CD14-positive monocyte (primary cell): ENCODE data around the gene RNF180. TPM values are rescaled to one million over a fixed set of nuclear protein-coding genes. Genes with fewer than 3 reads are reported as not detected.

ENCODE experiments used
- DNase-seq, 3 donors: peaks; one replicate each; pipeline ENCODE4 v3.0.0-alpha.2; 2011 to 2022
- H2AFZ ChIP-seq: 2 replicates; pipeline ENCODE4 v1.6.0; 2012; ENCODE audit warnings: mild to moderate bottlenecking, low read depth, low read length, inconsistent platforms; ENCODE audit not compliant: insufficient read depth, poor library complexity, severe bottlenecking
- H3K27ac ChIP-seq, 2 donors: 1 replicate in 1 of 2; 2 replicates in 1 of 2; pipeline ENCODE4 v1.5.1; 2012 to 2013; ENCODE audit warnings: low read length in 2 of 2, control low read depth in 1 of 2, inconsistent platforms in 1 of 2, low read depth in 1 of 2, mild to moderate bottlenecking in 1 of 2
- H3K27me3 ChIP-seq, 2 donors: one replicate each; pipeline versions ENCODE4 v1.6.0 to v1.6.1; 2011 to 2013; ENCODE audit warnings: low read length in 2 of 2; ENCODE audit not compliant: control insufficient read depth in 2 of 2, insufficient read depth in 2 of 2
- H3K36me3 ChIP-seq, 2 donors: replicated peaks in 1 of 2; 1 replicate in 1 of 2; 2 replicates in 1 of 2; pipeline versions ENCODE4 v1.5.1 to v1.6.1; 2012 to 2013; ENCODE audit warnings: low read length in 2 of 2, control low read depth in 1 of 2, inconsistent platforms in 1 of 2, mild to moderate bottlenecking in 1 of 2; ENCODE audit not compliant: insufficient read depth in 2 of 2, control insufficient read depth in 1 of 2
- H3K4me1 ChIP-seq, 2 donors: 1 replicate in 1 of 2; 2 replicates in 1 of 2; pipeline versions ENCODE4 v1.5.1 to v1.6.1; 2012 to 2013; ENCODE audit warnings: low read length in 2 of 2, control low read depth in 1 of 2, inconsistent platforms in 1 of 2, mild to moderate bottlenecking in 1 of 2, moderate library complexity in 1 of 2; ENCODE audit not compliant: insufficient read depth in 2 of 2, control insufficient read depth in 1 of 2
- H3K4me2 ChIP-seq: replicated peaks from 2 replicates; pipeline ENCODE3; 2012; ENCODE audit warnings: low read length, moderate library complexity, mild to moderate bottlenecking; ENCODE audit not compliant: poor library complexity, severe bottlenecking; ENCODE audit errors: extremely low read depth
- H3K4me3 ChIP-seq, 3 experiments: fragments of 200-600 bp in 1 of 3; sonication (generic) in 1 of 3; replicated peaks in 1 of 3; 1 replicate in 2 of 3; 2 replicates in 1 of 3; pipeline ENCODE4 v1.5.1; 2011 to 2013; ENCODE audit warnings: low read length in 3 of 3, mild to moderate bottlenecking in 3 of 3, control low read depth in 2 of 3, low read depth in 2 of 3, inconsistent platforms in 1 of 3, moderate library complexity in 1 of 3
- H3K79me2 ChIP-seq: 2 replicates; pipeline ENCODE4 v1.6.0; 2012; ENCODE audit warnings: mild to moderate bottlenecking, control low read depth, inconsistent platforms, low read length, moderate library complexity; ENCODE audit not compliant: insufficient read depth
- H3K9ac ChIP-seq: 2 replicates; pipeline ENCODE4 v1.6.0; 2017; ENCODE audit warnings: low read length, mild to moderate bottlenecking; ENCODE audit not compliant: insufficient read depth, poor library complexity, severe bottlenecking
- H3K9me3 ChIP-seq, 2 donors: replicated peaks in 1 of 2; 1 replicate in 1 of 2; 2 replicates in 1 of 2; pipeline versions ENCODE4 v1.5.1 to v1.6.1; 2012 to 2013; ENCODE audit warnings: low read length in 2 of 2, control low read depth in 1 of 2; ENCODE audit not compliant: control insufficient read depth in 1 of 2, insufficient read depth in 1 of 2
- H4K20me1 ChIP-seq: 2 replicates; pipeline ENCODE4 v1.6.0; 2012; ENCODE audit warnings: mild to moderate bottlenecking, low read length, control low read depth, moderate library complexity; ENCODE audit not compliant: insufficient read depth
- H3K27ac Mint-ChIP-seq, 7 donors: one replicate each; pipeline ENCODE4 v1.8.0; 2020; ENCODE audit warnings: mild to moderate bottlenecking in 7 of 7, mixed read lengths in 7 of 7, moderate library complexity in 6 of 7, inconsistent platforms in 2 of 7
- H3K27me3 Mint-ChIP-seq, 3 donors: one replicate each; pipeline ENCODE4 v1.8.0; 2021 to 2022; ENCODE audit warnings: low read depth in 3 of 3, mild to moderate bottlenecking in 3 of 3, mixed read lengths in 3 of 3, moderate library complexity in 3 of 3, inconsistent platforms in 1 of 3
- H3K36me3 Mint-ChIP-seq, 2 donors: one replicate each; pipeline ENCODE4 v1.8.0; 2020; ENCODE audit warnings: mixed read lengths in 2 of 2, inconsistent platforms in 1 of 2, mild to moderate bottlenecking in 1 of 2
- H3K4me1 Mint-ChIP-seq: one replicate; pipeline ENCODE4 v1.8.0; 2020; ENCODE audit warnings: mild to moderate bottlenecking, mixed read lengths
- H3K4me3 Mint-ChIP-seq, 2 donors: one replicate each; pipeline ENCODE4 v1.8.0; 2020; ENCODE audit warnings: mild to moderate bottlenecking in 2 of 2, mixed read lengths in 2 of 2, moderate library complexity in 1 of 2
- H3K9me3 Mint-ChIP-seq, 7 donors: one replicate each; pipeline ENCODE4 v1.8.0; 2020 to 2022; ENCODE audit warnings: mixed read lengths in 7 of 7, mild to moderate bottlenecking in 6 of 7, moderate library complexity in 6 of 7, inconsistent platforms in 2 of 7
- WGBS: methylation state at CpG from one replicate; pipeline ENCODE4 v1.1.5; 2013; ENCODE audit warnings: missing lambda C conversion rate; ENCODE audit not compliant: insufficient coverage; 5-methylcytosine and 5-hydroxymethylcytosine counted together
- intact Hi-C, 2 donors: fragments of 100-400 bp; cut with micrococcal nuclease; formaldehyde crosslinking; loops; one replicate each; pipeline versions ENCODE4 v1.15.0 to v1.15.1; 2023
- polyA plus RNA-seq, 3 donors: library from polyadenylated mRNA; depleted of rRNA in 1 of 3; unstranded in 2 of 3; stranded (reverse) in 1 of 3; fragments of 300-500 nt in 2 of 3; fragments of >200 nt in 1 of 3; fragmentation: Illumina TruSeq in 2 of 3; gene quantifications; 1 replicate in 2 of 3; 2 replicates in 1 of 3; pipeline ENCODE4 v1.2.3, GENCODE V29; 2012 to 2021
- TF ChIP-seq, protein P1 (sequence below): fragments of 200-600 bp; IDR thresholded peaks from one replicate; pipeline ENCODE4 v1.8.0; 2022; ENCODE audit warnings: antibody characterized with exemption, mild to moderate bottlenecking

RNF180 gene
- polyA plus RNA-seq, 3 donors, result not detected

DNA sequence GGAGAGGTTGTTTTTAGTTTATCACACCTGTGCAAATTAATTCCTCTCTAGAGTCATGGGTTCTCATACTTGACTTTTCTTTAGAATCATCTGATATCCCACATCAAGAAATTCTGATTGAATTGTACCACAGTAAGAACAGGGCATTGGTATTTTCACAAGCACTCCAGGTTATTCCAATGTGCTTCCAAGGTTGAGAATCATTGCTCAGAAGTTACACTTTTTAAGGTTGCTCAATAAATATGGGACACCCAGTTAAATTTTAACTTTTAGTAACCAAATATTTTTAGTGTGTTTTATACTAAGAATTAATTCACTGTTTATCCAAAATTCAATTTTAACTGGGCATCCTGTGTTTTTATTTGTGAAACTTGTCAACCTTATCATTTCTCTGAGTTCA is 2.5 kb upstream of the RNF180 start:
- Mint-ChIP-seq H3K4me3 (no peak overlapping the region), H3K4me1 (peaks cover 12% of the 10 kb centered on the region), H3K9me3 (peaks cover 2 to 18% (median 7%) of the 10 kb centered on the region in 7 donors), H3K27ac (no peak overlapping the region), H3K27me3 (peaks cover 35 to 48% (median 48%) of the 10 kb centered on the region in 3 donors), H3K36me3 (no peaks in the 10 kb centered on the region)
- Histone ChIP-seq H3K9me3 (peaks cover 0 to 15% of the 10 kb centered on the region in 2 donors), H3K9ac (no peak overlapping the region), H3K4me3 (no peak overlapping the region), H3K27ac (no peak overlapping the region), H3K4me2 (no peak overlapping the region), H3K79me2 (no peaks in the 10 kb centered on the region), H3K36me3 (no peaks in the 10 kb centered on the region), H3K27me3 (peaks cover 45 to 50% of the 10 kb centered on the region in 2 donors), H2AFZ (no peak overlapping the region), H4K20me1 (no peaks in the 10 kb centered on the region), H3K4me1 (peaks cover 0 to 9% of the 10 kb centered on the region in 2 donors)
- TF ChIP-seq, protein P1, sequence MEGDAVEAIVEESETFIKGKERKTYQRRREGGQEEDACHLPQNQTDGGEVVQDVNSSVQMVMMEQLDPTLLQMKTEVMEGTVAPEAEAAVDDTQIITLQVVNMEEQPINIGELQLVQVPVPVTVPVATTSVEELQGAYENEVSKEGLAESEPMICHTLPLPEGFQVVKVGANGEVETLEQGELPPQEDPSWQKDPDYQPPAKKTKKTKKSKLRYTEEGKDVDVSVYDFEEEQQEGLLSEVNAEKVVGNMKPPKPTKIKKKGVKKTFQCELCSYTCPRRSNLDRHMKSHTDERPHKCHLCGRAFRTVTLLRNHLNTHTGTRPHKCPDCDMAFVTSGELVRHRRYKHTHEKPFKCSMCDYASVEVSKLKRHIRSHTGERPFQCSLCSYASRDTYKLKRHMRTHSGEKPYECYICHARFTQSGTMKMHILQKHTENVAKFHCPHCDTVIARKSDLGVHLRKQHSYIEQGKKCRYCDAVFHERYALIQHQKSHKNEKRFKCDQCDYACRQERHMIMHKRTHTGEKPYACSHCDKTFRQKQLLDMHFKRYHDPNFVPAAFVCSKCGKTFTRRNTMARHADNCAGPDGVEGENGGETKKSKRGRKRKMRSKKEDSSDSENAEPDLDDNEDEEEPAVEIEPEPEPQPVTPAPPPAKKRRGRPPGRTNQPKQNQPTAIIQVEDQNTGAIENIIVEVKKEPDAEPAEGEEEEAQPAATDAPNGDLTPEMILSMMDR, result no peak
- intact Hi-C loops, result no loop called here
- no peak for DNase-seq

DNA sequence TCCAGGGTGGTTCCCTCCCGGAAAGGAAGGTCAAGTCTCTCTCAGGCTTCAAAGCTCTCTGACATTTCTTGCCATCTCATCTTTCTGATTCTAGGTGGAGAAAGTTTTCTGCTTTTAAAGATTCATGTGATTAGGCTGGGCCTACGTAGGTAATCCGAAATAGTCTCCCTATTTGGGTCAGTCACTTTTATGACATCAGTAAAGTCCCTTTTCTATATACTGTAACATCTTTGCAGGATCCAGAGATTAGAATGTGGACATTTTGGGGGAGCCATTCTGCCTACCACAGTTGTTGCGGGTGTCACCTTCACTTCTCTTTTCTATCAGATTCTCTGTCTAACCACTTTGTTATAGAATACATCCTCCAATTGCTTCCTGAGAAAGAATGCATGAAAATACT is 1.9 kb upstream of the RNF180 start:
- no peaks in the 10 kb centered on the region for H3K36me3 ChIP-seq
- H3K4me3 Mint-ChIP-seq, result no peak overlapping the region
- H3K79me2 ChIP-seq, result no peaks in the 10 kb centered on the region
- peaks cover 45 to 56% of the 10 kb centered on the region in 2 donors for H3K27me3 ChIP-seq
- H3K4me3 ChIP-seq, result no peak overlapping the region
- H3K36me3 Mint-ChIP-seq, result no peaks in the 10 kb centered on the region
- no peaks in the 10 kb centered on the region for H4K20me1 ChIP-seq
- H3K27ac ChIP-seq, result no peak overlapping the region
- peaks cover 0 to 9% of the 10 kb centered on the region in 2 donors for H3K4me1 ChIP-seq
- TF ChIP-seq, protein P1, result no peak
- peaks cover 0 to 15% of the 10 kb centered on the region in 2 donors for H3K9me3 ChIP-seq
- DNase-seq, result no peak
- H3K9me3 Mint-ChIP-seq, result peaks cover 2 to 18% (median 7%) of the 10 kb centered on the region in 7 donors
- intact Hi-C loops, result no loop called here
- H2AFZ ChIP-seq, result no peak overlapping the region
- peaks cover 12% of the 10 kb centered on the region for H3K4me1 Mint-ChIP-seq
- no CpG with 5 or more reads among the region's 4 CpGs for WGBS
- H3K9ac ChIP-seq, result no peak overlapping the region
- H3K4me2 ChIP-seq, result no peak overlapping the region
- H3K27ac Mint-ChIP-seq, result no peak overlapping the region
- peaks cover 38 to 49% (median 48%) of the 10 kb centered on the region in 3 donors for H3K27me3 Mint-ChIP-seq
